Neural progenitor cell (in vitro differentiated cells): Measurements from ENCODE around the gene POMT2.

Experiments used
- EZH2phosphoT487 ChIP-seq: fragments of 200-600 bp; sonication (generic); IDR thresholded peaks from 2 replicates; pipeline ENCODE4 v1.6.1; 2017; ENCODE audit warnings: antibody characterized with exemption
- TF ChIP-seq, protein P1 (sequence below): fragments of 200-600 bp; sonication (generic); IDR thresholded peaks from 2 replicates; pipeline ENCODE4 v1.5.1; 2017; ENCODE audit warnings: antibody characterized with exemption, mild to moderate bottlenecking

DNA sequence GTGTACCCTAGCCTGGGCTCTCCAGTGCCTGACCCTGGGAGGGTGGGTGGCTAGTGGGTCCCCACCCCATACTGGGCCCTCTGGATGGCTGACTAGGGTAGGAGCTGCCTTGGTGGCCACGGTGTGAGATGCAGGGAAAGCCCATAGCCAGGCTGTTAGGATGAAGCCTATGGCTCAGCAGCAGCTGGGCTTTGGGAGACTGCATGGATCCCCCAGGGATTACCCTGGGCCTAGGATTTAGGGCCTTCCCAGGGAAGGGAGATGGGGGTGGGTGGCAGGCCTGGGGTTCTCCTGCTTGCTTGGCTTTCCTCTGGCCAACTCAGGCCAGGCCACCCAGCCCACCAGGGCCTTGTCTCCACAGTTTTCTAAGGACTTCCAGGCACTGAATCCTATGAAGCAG is 6.4 kb upstream of the POMT2 start:
- TF ChIP-seq, protein P1, sequence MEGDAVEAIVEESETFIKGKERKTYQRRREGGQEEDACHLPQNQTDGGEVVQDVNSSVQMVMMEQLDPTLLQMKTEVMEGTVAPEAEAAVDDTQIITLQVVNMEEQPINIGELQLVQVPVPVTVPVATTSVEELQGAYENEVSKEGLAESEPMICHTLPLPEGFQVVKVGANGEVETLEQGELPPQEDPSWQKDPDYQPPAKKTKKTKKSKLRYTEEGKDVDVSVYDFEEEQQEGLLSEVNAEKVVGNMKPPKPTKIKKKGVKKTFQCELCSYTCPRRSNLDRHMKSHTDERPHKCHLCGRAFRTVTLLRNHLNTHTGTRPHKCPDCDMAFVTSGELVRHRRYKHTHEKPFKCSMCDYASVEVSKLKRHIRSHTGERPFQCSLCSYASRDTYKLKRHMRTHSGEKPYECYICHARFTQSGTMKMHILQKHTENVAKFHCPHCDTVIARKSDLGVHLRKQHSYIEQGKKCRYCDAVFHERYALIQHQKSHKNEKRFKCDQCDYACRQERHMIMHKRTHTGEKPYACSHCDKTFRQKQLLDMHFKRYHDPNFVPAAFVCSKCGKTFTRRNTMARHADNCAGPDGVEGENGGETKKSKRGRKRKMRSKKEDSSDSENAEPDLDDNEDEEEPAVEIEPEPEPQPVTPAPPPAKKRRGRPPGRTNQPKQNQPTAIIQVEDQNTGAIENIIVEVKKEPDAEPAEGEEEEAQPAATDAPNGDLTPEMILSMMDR, result no peak
- TF ChIP-seq EZH2phosphoT487, result no peak
